IPS-11a (cell line): ENCODE results near the gene BHLHA15.

Source experiments
- H3K4me3 ChIP-seq: one replicate; pipeline ENCODE4 v1.5.1; 2013; ENCODE audit warnings: low read depth, low read length, control low read depth

The BHLHA15 gene

DNA sequence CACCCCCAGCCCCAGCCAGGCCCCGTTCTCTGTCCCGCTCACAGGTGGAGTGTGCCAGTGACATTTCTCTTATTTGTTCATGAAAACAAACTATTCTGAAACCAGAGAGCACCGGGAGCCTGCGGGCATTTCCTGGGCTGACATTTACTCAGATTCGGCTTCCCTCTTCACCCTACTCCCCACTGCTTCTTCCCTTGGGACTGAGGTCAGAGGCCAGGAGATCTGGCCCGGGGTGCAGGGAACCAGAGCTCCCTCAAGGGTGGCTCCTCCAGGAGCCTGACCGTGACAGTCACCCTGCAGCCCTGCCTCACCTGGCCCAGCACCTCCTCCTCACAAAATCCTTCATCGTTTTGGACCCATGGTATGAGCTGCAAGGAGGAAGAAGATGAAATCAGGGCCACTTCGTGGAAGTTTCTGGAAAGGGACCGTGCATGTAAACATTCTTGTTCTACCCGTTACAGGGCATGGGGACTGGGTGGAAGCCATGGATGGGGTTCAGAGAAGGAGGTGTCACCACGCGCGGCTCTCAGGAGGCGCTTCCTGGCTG lies 12.2 kb downstream of the BHLHA15 start:
- no peak overlapping the region for H3K4me3 ChIP-seq

- no peak overlapping the region for H3K4me3 ChIP-seq
Observed at GRCh38 chr7:98223898-98224700, 12.9 kb downstream of the BHLHA15 start.

DNA sequence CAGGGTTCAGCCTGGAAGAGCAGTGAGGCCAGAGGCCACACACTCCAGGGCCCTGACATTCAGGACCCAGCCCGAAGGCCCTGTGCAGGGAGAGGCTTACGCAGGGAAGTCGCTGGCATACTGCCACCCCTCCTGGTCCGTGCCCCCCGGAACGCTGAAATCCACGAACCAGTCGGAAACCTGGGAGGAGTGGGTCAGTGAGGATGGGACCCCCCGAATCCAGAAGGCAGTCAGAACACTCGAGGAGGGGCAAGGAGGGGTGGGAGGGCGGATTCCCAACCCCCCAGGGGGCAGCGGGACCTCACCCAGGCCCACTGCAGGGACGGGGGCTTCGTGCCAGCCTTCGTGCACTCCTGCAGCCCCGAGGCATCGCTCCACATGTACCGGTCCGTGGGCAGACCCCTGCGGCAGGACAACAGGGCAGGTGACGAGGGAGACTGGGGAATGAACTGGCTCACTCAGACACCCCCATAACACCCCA lies 13.5 kb downstream of the BHLHA15 start:
- H3K4me3 ChIP-seq: no peak overlapping the region

- no peak overlapping the region for H3K4me3 ChIP-seq
Observed at GRCh38 chr7:98225913-98226614, 14.8 kb downstream of the BHLHA15 start.

DNA sequence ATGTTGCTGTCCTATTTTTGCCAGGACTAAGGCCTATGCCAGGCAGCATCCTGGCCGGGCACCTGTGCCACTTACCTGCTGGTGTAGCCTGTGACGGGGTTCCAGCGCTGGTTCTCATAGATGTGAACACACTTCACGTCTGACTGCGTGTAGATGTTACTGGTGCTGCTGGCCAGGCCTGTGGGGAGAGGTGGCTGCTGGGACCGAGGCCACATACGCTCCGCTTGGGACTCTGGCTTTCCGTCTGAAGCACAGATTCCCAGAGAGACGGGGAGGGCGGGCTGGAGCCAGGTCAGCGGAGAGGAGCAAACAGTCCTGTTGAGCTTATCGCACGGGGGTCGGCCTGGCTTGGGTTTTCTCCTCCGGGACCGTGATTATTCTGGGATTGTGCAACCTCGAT lies 16.7 kb downstream of the BHLHA15 start:
- H3K4me3 ChIP-seq: no peak overlapping the region

GRCh38 chr7:98228801-98229200 lies 17.6 kb downstream of the BHLHA15 start:
- H3K4me3 ChIP-seq: no peak overlapping the region

- no peak overlapping the region for H3K4me3 ChIP-seq
Observed at GRCh38 chr7:98229441-98229840, 18.2 kb downstream of the BHLHA15 start.

DNA sequence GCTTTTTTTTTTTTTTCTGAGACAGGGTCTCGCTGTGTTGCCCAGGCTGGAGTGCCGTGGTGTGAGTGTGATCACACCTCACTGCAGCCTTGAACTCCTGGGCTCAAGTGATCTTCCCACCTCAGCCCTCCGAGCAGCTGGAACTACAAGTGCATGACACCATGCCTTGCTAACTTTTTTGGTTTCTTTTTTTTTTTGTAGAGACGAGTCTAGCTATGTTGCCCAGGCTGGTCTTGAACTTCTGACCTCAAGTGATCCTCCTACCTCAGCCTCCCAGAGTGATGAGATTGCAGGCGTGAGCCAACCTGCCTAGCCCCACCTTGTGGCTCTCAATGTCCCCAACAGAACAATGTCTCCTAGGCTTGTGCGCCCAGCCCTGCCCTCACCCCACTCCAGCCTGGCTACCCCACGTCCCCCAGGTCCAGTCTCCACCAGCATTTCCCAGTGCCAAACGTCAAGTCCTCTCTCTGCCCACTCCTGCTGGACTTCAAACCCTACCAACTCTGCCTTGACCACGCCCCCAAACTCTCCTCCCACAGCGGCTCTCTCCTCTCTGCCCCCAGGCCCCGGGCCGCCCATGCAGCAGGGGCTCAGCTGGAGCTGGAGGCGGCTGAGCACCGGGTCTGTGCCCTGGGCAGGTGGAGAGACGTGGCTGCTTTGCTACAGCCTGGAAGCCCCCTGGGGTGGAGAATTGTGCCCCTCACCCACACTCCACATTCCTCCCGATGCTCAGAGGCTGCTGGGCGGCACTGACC lies 18.9 kb downstream of the BHLHA15 start:
- no peak overlapping the region for H3K4me3 ChIP-seq

DNA sequence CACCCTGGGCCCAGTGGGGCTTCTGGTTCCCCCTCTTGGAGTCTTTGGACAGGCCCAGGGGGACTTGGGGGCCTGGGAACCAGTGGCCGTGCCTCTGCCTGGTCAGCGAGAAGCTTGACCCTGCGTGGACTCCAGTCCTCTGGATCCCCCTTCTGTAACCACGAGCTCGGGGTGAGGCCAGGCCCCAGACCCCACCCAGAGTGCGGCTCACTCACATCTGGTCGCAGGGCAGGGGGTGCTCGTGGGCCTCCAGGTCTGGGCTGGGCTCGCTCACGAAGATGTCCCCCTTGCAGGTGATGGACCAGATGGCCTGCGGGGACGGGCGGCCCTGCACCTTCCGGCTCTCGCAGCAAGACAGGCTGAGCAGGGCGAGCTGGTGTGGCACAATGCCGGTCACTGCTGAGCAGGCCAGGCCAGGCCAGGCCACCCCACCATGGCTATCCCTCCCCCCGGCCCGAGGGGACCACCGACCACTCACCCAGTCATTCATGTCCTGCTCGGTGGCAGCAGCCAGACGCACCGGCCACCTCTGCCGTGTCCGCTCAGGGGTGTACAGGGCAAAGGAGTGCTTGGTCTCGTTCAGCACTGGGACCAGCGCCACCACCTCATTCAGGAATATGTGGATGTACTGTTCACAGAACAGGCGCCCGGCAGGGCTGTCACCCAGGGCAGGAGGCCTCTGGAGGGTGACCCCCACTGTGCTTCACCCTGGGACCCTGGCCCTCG lies 19.7 kb downstream of the BHLHA15 start:
- no peak overlapping the region for H3K4me3 ChIP-seq

DNA sequence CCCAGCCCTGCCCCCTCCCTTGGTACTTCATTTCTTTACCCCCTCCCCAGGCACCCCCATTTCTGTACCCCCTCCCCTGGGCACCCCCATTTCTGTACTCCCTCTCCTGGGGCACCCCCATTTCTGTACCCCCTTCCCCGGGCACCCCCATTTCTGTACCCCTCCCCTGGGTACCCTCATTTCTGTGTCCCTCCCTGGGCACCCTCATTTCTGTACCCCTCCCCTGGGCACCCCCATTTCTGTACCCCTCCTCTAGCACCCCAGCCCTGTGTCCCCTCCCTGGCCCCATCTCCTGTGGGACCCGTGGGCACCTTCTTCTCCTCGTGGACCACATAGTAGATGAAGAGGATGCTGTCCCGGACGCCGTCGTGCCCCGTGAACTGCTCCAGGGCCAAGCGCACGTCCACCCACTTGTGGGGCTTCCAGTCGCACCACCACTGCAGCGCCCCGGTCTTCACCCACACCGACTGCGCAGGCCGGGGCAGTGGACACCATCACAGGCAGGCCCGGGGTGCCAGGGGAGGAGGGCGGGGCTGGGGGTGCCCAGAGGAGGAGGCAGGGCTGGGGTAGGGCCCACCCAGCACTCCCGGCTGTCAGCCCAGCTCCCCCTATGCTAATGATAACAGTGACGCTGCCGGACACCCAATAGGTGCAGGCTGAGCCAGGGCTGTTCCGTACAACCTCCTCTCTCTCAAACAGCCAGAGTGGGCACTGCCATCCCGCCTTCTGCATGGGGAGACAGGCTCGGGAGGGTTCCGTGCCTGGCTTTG lies 20.4 kb downstream of the BHLHA15 start:
- H3K4me3 ChIP-seq: no peak overlapping the region

DNA sequence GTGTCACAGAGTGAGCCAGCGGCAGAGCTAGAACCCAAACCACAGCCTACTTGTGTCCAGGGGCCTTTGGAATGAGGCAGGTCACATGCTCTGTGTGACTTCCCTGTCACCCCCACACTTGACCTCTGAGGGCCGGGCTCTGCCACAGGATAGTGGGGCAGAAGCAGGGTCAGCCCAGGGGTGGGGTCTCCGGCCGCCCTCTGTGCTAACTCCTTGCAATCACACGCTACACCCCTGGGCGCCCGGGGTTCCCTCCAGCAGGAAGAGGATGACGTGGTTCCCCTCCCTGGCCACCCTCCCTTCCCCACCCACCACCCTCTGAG lies 21.0 kb downstream of the BHLHA15 start:
- H3K4me3 ChIP-seq: no peak overlapping the region

GRCh38 chr7:98232799-98233198 lies 21.6 kb downstream of the BHLHA15 start:
- no peak overlapping the region for H3K4me3 ChIP-seq

GRCh38 chr7:98233219-98234070 lies 22.2 kb downstream of the BHLHA15 start:
- H3K4me3 ChIP-seq: no peak overlapping the region

GRCh38 chr7:98234429-98235147 lies 23.3 kb downstream of the BHLHA15 start:
- no peak overlapping the region for H3K4me3 ChIP-seq

- H3K4me3 ChIP-seq: no peak overlapping the region
Observed at GRCh38 chr7:98235901-98236300, 24.7 kb downstream of the BHLHA15 start.

DNA sequence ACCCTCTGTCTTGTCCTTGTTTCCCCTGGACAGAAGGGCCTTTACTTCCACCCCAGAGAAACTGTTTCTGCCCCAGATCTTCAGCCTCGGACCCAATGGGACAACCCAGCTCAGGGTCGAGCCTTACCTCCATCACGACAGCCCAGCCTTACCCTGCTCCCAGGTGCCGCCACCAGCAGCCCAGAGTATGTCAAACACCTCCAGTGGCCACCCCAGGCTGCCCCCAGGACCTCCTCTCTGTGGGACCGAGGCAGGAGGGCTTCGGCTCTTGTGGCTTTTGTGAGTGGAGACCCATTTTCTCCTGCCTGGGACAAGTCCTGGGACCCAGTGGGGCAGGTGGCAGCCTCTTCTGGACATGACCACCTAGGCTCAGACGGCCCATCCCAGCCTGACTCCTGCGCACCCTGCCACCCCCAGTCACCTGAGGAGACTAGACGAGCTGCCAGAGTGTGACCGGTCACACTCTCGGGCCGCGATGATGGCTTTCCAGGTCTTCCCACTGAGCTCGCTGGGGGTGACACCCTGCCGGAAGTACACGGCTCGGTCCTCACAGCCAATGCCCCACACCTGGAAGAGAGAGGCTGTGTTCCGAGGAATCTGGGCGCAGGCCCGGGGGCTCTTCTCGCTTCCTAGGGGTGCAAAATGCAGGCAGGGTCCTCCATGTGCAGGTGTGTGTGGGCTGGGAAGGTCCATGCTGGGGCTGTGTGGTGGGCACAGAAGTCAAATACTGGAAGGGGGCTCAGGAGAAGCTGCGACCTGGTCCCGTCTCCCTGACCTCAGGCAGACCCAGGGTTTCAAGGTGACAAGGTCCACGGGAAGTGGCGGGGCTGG lies 25.3 kb downstream of the BHLHA15 start:
- H3K4me3 ChIP-seq: no peak overlapping the region

- no peak overlapping the region for H3K4me3 ChIP-seq
Observed at GRCh38 chr7:98238076-98238475, 26.8 kb downstream of the BHLHA15 start.

DNA sequence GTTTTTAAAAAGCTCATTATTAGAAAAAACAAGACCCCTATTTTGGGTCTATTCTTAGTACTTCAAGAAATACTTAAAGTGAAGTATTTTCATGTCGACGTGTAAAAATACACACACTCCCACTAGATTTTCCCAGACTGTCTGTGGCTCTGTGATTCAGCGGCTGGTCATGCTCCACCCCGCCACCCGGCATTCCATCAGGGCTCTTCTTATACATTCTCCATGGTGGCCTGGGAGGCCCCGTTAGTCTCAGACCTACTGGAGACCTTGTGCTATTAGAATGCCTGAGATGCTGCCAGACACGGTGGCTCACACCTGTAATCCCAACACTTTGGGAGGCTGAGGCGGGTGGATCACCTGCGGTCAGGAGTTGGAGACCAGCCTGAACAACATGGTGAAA lies 27.7 kb downstream of the BHLHA15 start:
- no peak overlapping the region for H3K4me3 ChIP-seq
